Activated T-cell treated with anti-CD3 and anti-CD28 coated beads for 4 hours (primary cell): ENCODE data around the gene SPATA32.

ENCODE experiments used
- DNase-seq: peaks from one replicate; pipeline ENCODE4 v3.0.0-alpha.2; 2020

SPATA32 gene

DNA sequence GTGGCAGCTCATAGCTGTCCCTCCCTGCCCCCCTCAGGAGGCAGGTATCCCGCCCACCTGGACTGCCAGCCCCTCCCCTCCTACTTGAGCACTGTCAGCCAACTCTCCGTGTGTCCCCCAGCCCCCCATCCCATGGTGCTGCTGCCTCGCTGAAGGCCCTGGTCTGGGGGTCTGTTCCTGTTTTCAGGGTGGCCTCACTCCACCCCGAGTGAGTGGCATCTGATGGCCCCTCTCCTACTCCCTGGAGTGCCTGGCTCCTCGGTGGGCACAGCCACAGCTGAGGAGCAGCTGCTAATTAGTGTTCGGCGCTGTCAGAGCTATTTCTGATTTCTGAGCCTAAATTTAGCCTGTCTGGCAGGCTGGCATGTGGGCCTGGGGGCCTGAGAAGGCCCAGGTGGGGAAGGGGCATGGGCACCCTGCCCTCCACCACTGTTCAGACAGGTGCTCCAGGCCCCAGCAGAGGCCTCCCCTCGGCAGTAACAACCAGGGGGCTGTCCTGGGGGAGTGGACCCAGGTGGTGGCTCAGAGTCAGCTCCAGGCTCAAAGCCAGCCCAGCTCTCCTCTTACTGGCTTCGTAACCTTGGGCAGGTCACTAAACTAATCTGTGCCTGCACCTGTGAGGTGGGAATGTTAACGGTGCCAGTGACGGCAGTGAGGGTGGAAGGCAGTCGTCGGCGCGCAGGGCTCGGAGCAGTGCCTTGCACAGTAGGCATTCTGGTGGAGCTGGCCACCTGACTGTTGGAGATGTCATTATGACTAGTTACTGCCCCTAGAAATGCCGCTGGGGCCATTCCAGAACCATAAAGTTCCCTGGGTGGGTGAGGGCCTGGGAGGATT lies 33.8 kb downstream of the SPATA32 start:
- no peak for DNase-seq

DNA sequence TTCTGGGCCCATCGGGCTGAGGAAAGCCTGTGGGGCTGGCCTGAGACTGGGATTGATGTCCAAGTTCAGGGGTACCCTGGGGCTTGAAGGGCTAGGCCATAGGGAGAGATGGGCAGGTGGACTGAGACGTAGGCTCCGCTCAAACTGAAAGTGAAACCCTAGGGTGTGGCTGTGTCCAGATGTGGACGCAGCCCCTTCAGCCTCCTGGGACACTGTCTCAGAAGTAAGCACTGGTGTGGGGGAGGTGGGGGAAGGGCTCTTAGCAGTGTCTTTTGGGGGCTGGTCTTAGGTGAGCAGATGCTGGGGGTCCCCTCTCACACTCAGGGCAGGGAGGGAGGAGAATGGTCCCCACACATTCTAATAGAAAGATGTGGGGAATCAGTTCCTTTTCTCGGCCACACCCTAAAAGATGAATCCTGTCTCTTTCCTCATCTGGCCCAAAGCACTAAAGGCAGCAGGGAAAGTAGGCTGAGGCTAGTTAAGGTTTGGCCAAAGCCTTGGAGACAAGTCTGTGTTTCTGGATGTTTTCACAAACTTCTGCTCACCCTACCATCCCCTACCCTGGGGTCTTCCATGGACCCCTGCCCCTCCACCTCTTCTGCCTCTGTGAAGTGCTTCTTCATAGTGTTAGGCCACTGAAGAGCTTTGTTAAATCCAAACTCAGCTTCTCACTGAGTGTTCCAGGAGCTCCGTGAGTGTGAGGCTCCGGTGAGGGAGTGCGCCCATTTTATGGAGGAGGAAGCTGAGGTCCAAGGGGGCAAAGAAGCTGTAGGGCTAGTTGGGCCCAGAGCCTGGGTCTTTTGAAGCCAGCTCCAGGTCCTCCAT lies 34.6 kb downstream of the SPATA32 start:
- DNase-seq = no peak

DNA sequence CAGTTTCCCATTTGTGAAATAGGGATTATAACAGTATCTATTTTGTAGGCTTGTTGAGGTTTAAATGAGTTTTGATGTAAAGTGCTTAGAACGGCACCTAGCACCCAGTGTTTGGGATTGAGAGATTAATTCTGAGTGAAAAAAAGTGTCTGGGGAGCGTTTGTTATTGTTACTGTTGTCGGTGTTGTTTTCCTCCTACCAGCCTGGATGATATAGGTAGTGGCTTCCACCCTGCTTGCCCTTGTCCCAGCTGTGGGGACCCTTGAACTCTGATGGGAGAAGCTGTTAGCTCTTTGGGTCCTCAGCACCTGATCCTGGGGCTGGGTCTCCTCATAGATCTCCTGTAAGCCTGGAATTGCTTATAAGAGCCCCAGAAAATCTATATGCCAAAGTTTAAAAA lies 35.3 kb downstream of the SPATA32 start:
- DNase-seq = no peak

DNA sequence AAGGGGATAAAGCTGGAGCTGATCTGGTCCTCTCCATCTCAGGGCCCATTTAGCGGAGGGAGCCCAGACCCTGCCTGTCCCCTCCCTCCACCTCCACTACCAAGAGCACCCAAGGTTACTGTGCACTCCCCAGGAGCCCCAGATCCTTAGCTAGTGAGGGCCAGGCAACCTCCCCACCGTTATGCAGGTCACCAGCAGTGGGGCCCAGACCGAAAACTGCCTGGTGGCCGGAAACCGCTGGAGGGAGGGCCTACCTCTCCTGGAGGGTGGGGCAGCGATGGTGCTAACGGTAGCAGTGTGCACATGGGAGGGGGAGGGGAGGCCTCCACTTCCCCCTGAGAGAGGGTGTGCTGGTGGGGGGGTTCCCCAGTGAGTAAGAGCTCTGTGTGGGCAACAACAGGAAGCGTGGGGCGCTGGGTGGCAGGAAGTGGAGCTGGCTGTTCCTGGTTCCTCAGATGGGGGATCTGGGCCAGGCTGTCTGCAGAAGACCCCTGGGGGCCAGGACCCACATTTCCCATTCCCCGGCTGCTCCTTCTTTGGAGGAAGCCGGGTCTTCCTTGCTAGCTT lies 35.8 kb downstream of the SPATA32 start:
- peak; percentile 93 for DNase-seq

DNA sequence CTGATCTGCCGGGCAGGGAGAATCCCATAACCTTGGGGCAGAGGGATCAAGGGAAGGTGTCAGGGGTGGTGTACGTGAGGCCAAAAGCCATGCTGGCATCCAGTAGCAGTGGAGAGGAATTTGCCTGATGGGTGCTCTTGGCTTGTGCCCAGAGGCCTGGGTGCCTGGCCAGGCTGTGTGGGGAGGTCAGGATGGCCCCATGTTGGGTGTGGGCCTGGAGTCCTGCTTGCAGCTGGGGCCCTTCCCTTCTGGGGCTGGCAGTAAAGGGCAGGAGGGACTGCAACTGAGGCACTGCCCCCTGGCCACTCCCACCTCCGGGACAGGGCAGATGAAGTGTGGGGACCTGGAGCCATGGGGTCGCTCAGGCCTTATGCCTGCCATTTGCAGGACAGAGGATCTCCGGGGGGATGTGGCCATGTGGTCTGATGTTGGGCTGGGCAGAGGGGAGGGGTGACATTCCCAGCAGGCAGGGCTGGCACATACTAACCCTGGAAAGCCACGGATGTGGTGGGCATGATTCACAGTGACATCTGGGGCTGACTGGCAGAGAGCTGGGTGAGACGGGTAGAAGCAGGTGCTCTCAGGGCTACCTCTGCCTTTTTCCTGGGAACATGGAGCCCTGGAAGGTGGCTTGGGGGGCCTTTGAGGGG lies 36.7 kb downstream of the SPATA32 start:
- no peak for DNase-seq

DNA sequence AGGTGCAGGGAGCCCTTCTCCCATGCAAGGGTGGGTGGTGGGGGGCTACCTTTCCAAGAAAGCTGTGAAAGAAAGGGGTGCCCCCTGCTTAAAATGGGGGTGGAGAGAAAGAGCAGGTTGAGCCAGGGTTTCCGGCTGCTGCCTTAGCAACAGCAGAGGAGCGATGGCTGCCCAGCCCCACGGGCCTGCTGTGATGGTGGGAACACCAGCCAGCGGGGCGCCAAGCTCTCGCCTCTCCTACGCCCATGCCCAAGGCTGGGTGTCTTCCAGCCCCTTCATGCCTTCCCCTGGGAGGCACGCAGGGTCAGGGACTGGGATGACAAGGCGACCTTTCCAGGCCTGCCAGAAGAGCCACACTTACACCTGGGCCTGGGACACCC lies 37.2 kb downstream of the SPATA32 start:
- no peak for DNase-seq

DNA sequence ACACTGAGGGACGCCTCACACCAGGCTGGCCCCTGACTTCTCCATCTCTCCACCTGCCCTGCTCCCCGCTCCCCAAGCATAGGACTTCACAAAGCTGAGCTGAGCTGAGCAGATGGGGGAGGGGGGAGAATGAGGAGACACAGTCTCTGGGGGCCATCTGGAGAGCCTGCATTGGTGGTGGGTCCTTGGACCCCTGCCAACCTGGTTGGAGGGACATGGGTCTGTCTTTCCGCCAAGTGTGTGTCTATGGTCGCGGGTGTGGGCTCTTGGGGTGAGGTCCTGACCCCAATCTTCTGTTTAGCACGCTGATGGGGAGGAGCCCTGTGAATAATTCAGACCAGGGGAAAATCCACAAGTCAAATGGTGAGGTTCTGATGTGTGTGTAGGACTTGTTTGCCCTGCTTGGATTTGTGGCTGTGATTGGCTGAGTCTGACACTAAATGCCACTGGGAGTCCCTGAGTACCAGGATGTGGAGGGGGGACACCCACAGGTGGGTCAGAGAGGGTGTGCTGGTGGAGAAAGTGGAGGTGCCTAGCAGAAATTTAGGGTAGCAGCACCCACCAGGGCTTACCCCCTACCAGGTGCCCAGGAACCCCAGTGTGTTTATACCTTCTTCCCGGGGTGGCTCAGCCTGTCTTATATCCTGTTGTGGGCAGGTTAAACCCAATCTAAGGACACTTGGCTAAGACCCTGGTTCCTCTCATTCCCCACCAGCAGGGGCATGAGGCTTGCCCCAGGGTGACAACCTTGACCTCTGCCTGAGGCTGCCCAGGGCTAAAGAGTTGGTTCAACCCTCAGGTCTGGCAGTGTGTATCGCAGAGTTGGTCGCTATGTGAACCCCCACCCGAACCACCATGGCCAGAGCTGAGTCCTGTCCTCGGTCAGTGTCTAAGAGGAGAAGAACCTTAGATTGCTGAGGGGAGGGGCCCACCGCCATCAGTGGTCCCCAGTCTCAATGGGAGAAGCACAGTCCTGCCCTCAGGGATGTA lies 38.1 kb downstream of the SPATA32 start:
- no peak for DNase-seq

DNA sequence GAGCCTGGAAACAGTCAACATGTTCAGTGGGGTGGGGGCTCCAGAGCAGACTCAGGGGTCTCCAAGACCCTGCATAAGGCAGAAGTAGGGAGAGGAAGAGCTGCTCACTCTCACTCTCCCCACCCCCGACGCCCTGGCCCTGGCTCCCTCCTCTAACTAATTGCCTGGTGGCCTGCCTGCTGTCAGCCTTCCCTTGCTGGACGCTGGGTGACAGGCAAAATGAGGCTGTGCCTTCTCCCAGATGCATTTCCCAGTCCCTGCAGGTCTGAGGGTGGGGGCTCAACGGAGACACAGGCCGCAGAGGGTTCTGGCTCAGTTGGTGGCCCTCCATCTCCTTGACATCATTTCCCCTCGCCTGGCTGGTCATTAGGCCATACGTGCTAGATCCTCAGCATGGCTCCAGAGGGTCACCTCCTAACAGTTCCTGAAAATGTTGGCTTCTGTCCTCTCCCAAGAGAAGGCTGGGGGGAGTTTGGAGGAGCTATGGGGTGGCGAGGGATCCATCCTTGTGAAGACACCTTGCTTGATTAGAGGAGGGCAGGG lies 38.8 kb downstream of the SPATA32 start:
- DNase-seq = no peak

DNA sequence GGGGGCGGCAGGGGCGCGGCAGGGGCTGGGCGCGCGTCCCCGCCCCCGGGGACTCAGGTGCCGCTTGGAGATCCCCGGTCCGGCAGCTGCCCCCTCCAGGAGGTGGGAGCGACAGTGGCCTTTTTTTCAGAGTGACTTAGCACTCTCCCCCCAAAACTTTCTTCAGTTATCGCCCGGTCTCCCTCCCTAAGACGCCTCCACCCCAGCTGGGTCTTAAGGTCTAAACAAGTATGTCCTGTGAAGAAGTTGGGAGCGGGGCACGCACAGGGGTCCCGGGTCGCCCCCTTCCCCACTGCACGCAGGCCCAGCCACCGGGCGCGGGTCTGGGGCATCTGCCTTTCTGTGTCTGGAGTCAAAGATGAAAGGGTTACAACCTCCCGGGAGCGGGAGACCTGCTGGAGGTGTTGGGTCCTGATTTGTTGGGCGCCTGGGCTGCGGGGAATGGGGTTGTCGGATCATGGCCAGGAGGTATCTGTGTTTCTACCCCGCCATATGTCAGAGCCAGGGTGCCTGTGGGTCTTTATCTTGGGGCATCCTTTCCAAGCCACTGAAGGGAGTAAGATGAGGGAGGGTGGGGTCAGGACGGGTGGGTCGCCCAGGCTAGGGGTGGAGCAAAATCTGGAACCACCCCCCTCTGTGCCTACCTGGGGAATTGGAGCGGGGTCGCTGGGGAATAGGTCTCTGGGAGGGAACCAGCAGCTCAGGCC lies 39.5 kb downstream of the SPATA32 start:
- no peak for DNase-seq

DNA sequence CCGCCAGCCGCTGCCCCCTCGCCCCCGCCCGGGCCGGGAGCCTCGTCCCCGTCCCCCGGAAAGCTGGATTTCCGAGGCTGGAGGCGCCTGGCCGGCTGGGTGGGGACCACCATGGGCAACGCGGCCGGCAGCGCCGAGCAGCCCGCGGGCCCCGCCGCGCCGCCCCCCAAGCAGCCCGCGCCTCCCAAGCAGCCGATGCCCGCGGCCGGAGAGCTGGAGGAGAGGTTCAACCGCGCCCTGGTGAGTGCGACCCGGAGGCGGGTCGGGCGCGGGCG lies 39.9 kb downstream of the SPATA32 start:
- DNase-seq = no peak

DNA sequence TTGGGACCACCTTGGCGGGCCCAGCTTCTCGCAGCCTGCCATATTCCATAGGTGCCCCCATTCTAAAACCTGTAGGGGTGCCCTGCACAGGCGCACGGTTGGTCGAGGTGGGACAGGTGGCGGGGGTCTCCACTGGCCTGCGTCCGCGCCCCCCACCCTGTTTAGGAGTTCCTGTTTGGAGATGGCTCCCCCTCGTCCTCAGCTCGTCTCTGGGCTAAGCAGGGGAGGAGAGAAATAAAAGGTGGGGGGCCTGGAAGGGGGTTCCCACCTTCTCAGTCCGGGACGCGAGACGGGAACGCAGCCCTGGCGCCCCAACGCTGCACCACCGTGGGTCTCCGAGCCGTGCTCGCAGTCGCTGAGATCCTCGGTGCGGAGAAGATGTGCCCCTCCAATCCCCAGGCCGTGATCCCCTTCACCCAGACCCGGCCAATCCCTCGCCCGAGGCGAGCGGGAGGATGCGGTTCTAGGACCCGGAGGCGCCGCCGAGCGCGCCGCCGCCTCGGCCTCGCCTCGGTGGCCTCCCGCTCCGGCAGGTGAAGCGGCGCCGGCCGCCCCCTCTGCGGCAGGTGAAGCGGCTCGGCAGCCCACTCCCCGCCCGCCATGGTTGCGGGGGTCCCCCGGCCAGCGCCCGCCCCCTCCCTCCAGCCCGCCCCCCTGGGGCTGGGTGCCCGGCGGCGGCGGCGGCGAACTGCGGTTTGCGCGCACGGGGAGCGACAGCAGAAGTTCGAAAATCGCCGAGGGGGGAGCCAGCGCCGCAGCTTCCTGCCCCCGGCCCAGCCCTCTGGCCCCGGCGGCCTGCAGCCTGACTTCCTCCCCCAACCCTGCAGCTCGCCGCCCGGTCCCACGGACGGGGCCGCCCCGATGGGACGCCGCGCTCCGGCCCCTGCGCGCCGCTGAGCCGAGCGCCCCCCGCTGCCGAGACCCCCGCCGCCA lies 40.5 kb downstream of the SPATA32 start, which contains the start of gene FMNL1:
FMNL1 (plus strand) TSS at position 805 of the 933 bp plus-strand sequence. CDS start 240 bp downstream, outside the sequence.
- DNase-seq = no peak

DNA sequence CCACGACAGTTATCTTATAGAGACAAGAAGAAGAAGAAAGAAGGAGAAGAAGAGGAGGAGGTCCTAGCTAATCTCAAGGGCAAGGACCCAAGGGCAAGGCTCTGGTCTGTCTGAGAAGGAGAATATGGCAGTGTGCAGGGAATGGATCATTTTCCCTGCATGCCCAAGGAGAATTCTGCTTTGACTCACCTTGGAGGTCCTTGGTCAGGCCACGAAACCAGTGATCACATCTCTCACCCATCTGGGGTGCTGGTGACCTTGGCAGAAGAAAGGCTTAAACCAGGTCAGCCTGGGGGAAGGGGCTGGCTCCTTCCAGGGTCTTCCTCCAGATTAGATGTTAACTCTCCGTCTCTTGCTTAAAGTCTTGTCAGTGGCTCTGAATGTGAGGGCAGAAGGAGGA lies 41.8 kb downstream of the SPATA32 start:
- DNase-seq = no peak

DNA sequence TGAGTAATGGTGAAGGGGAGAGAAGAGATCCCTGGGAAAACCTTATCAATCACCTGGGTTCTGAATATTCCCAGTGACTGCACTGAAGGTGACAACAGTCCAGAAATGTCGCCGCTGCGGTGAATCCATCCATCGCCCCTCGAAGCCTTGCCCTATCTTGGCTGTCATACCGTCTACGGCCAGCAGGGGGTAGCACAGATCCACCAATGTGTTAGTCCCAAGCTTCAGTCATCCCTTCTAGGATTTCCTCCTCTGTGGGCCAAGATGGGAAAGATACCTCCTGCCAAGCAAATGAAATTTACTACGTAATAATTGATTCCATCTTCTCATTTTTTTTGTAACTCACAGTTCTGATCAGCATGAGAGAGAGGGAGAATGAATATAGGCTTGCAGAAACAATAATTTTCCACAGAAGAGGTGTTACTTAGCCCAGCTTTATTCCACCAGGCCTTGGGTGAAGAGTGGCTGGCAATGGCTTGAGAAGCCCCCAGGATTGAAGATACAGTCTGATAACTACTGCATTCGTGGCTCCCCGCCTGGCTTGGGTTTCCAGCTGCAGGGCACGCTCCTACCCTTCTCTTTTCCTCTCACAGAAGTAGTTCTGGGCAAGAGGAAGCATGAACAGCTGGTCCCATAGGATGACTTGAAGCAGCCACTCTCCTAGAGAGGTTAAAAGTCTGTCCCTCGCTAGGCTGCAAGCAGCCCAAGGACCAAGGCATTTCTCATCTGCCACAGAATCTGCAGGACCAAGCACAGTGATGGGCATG lies 42.8 kb downstream of the SPATA32 start:
- DNase-seq = peak; percentile 91
